GM21619 (cell line): ENCODE data around the gene TRMT6.

Source experiments
- ATAC-seq: cut with Tn5 transposase; IDR thresholded peaks from one replicate; pipeline ENCODE4 v1.9.1; 2021; ENCODE audit not compliant: unreplicated experiment

TRMT6 gene

DNA sequence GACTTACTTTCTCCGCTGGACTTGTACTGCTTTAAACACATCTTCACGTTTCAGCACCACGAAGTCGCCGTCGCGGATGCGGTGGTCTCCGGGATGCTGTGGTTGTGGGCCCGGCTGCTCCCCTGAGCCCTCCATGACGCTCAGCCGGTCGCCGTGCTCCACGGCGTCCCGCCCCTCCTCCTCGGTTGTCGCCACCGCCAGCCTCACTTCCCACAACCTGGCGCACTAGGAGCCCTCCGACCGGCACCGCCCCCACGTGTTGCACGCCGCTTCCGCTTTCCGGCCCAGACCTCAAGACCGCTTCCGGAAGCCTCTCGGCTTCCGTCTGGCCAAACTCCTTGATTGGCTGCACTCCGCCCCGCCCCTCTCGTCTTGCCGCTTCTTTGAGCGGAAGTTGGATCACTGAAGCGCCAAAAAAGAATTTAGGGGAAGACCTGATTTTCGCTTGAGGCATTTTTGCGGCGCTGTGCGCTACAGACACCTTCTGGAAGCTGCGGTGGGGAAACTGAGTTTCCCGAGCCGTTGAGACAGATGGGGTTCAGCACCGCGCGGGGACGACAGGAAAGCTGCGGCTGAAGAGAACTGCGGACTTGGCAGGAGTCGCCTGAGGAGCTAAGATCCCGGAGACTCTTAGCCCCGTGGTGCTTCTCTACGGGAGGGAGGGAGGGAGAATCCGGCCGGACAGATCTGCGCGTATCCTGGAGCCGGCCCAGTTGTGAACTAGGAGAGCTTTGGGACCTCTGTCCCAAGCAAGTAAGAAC is at the start of gene TRMT6, which contains the start of gene MCM8:
TSS of gene TRMT6 (minus strand) at position 263 of the 761 bp plus-strand sequence. CDS start at position 135, 128 bp downstream.
TSS of gene MCM8 (plus strand) at position 382 of the 761 bp plus-strand sequence. CDS start 1,364 bp downstream, outside the sequence.
- peak; percentile 98 for ATAC-seq

GRCh38 chr20:5999783-6000182 is 49.5 kb upstream of the TRMT6 start:
- no peak for ATAC-seq

GRCh38 chr20:5996765-5997164 is 46.4 kb upstream of the TRMT6 start:
- ATAC-seq = peak; percentile 97

- ATAC-seq = no peak
Measured at GRCh38 chr20:5991623-5992441, 41.5 kb upstream of the TRMT6 start.

GRCh38 chr20:5990946-5991345 is 40.6 kb upstream of the TRMT6 start:
- no peak for ATAC-seq

DNA sequence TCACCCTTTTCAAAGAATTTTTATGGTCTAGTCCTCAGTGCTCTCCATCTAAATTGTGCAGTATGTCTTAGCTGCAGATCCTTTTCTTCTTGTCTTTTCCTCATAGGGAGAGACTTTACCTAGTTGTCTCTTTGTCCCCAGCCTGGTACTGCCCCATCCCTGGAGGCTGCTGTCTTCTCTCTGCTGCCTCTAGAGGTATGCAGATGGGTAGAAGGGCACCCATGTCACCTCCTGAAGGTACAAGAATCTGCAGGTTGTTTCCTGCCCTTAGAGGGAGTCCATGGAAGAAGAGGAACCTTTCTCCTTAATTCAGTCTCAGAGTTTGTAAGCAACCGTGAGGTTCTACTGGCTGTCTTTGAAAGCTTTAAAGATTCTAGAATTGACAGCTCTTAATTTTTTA is 39.2 kb upstream of the TRMT6 start:
- ATAC-seq = no peak

GRCh38 chr20:5987383-5987782 is 37.0 kb upstream of the TRMT6 start:
- ATAC-seq = no peak

GRCh38 chr20:5980720-5981538 is 30.6 kb upstream of the TRMT6 start:
- no peak for ATAC-seq

DNA sequence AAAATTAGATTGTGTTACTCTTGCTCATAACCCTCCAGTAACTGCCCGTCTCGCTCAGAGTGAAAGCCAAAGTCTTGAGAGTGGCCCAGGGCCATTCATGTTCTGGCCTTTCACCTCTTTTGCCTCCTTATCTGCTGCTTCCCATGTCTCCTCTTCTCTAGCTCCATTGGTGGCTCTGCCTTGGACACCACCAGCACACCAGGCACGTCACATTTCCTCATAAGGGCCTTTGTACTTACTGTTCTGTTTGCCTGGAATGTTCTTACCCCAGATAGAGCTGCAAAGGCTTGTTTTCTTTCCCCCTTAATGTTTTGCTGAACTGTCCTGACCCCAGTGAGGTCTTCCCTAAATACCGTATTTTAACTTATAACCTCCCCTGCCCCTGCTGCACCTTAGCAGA is 29.5 kb upstream of the TRMT6 start:
- no peak for ATAC-seq

- ATAC-seq = no peak
Measured at GRCh38 chr20:5977975-5978374, 27.6 kb upstream of the TRMT6 start.

GRCh38 chr20:5977223-5977622 is 26.9 kb upstream of the TRMT6 start:
- no peak for ATAC-seq

GRCh38 chr20:5975778-5976177 is 25.4 kb upstream of the TRMT6 start:
- ATAC-seq = no peak

GRCh38 chr20:5974531-5974930 is 24.2 kb upstream of the TRMT6 start:
- no peak for ATAC-seq

GRCh38 chr20:5973971-5974370 is 23.6 kb upstream of the TRMT6 start:
- no peak for ATAC-seq

DNA sequence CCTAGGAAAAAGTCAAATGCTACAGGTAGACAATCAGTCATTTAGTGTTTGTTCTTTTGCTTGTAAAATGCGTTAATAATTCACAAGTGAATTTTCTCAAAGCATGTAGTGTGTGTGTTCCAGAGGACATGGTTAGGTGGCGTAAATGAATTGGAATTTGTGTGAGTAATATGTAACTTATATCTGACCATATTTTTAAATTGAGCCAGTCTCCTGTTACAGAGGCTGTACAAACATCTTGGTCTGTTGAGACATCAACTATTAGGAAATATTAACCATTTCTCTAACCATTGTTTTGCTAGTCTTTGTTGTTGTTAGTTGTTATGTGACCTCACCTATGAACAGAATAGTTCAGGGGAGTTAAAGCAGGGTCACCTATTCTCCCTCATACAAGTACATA is 22.8 kb upstream of the TRMT6 start:
- ATAC-seq = no peak

DNA sequence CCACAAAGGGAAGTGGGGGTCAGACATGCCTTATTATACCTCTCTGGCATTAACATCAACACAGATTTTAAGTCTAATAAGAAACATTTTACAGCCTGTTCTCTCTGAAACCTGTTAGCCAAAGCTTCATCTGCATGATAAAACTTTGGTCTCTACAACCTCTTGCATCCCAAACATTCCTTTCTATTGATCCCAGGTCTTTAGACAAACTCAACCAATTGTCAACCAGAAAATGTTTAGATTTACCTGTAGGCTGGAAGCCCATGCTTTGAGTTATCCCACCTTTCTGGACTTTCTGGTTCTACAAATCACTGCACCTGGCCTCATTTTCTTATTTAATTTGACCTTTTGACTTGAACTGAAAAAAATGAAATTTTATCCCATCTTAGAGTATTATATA is 20.9 kb upstream of the TRMT6 start:
- no peak for ATAC-seq

GRCh38 chr20:5970381-5970780 is 20.0 kb upstream of the TRMT6 start:
- no peak for ATAC-seq

GRCh38 chr20:5969940-5970339 is 19.6 kb upstream of the TRMT6 start:
- ATAC-seq = no peak

DNA sequence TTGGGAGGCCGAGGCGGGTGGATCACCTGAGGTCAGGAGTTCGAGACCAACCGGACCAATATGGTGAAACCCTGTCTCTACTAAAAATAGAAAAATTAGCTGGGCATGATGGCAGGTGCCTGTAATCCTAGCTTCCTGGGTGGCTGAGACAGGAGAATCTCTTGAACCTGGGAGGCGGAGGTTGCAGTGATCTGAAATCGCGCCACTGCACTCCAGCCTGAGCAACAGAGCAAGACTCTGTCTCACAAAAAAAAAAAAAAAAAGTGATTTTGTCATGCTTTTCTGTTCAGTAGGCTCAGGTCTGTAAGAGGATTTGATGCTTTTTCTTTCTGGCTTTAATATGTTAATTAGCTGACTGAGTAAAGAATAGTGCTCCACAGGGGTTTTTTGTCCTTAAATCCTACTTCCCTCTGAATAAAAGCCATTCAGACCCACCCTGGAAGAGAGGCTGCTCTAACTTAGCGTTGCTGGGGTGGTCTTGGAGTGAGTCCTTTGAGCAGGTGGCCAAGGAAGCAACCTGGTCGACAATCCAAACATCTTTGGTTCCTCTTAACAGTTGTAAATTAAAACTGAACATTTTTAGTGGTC is 19.1 kb upstream of the TRMT6 start:
- ATAC-seq = no peak

DNA sequence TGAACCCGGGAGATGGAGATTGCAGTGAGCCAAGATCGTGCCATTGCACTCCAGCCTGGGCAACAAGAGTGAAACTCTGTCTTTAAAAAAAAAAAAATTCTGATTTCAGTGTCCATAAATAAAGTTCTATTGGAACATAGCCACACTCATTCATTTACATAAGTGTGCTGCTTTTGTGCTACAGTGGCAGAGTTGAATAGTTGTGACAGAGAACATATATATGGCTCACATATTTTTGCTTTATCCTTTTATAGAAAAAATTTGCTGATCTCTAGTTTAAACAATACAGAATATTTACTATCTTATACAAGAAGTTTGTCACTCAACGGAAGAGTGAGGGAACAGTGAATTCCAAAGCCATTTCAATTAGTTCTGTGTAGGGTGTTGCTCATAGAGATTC is 18.1 kb upstream of the TRMT6 start:
- ATAC-seq = no peak

DNA sequence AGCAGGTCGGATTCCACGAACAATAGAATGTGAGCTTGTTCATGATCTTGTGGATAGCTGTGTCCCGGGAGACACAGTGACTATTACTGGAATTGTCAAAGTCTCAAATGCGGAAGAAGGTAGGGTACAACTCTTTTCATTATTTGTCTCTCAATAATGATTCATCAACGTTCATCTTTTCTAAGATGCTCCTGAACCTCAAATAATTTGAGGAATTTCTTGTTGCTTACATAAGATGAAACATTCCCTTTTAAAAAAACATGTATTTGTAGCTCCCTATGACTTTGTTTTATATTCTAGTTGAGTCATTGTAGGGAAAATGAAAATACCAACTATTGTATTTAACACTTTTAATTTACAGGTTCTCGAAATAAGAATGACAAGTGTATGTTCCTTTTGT is 17.1 kb upstream of the TRMT6 start:
- no peak for ATAC-seq
